HAP-1 (cell line): ENCODE measurements around the gene EP300.

Experiments used
- DNase-seq, 2 experiments: peaks; one replicate each; pipeline ENCODE4 v3.0.0-alpha.2; 2016 to 2020; ENCODE audit warnings: low spot score in 2 of 2
- H3K27me3 ChIP-seq: fragments of 250-450 bp; sonication (Bioruptor Pico); 2 replicates; pipeline ENCODE4 v1.5.1; 2020; ENCODE audit warnings: low read depth, mild to moderate bottlenecking, moderate library complexity
- H3K36me3 ChIP-seq: fragments of 250-450 bp; sonication (Bioruptor Pico); replicated peaks from 2 replicates; pipeline ENCODE4 v1.5.1; 2020; ENCODE audit warnings: mild to moderate bottlenecking
- H3K4me1 ChIP-seq: fragments of 250-450 bp; sonication (Bioruptor Pico); 2 replicates; pipeline ENCODE4 v1.5.1; 2020; ENCODE audit warnings: mild to moderate bottlenecking
- H3K4me3 ChIP-seq: fragments of 250-450 bp; sonication (Bioruptor Pico); 2 replicates; pipeline ENCODE4 v1.5.1; 2020; ENCODE audit warnings: mild to moderate bottlenecking, moderate library complexity
- H3K9me3 ChIP-seq: fragments of 250-450 bp; sonication (Bioruptor Pico); 2 replicates; pipeline ENCODE4 v1.5.1; 2020; ENCODE audit warnings: mild to moderate bottlenecking, moderate library complexity
- in situ Hi-C: fragments of 300-500 bp; cut with MboI; formaldehyde crosslinking; loops from 3 replicates; pipeline ENCODE4 v1.14.3; 2020; ENCODE audit warnings: low sequenced_read_pairs, inconsistent platforms, mixed read lengths

Gene EP300

GRCh38 chr22:41184679-41185078, 92.3 kb downstream of the EP300 start:
- peaks cover 8% of the 10 kb centered on the region for H3K4me1 ChIP-seq
- no peak overlapping the region for H3K4me3 ChIP-seq
- no peaks in the 10 kb centered on the region for H3K9me3 ChIP-seq
- peaks cover 9% of the 10 kb centered on the region for H3K36me3 ChIP-seq
- in situ Hi-C loops: no loop called here
- peak; percentile 46 to 54 for DNase-seq
- no peaks in the 10 kb centered on the region for H3K27me3 ChIP-seq

- in situ Hi-C loops: no loop called here
- Histone ChIP-seq H3K9me3 (no peaks in the 10 kb centered on the region), H3K27me3 (no peaks in the 10 kb centered on the region), H3K4me3 (no peak overlapping the region), H3K4me1 (no peaks in the 10 kb centered on the region), H3K36me3 (no peaks in the 10 kb centered on the region)
- no peak for DNase-seq
These were observed 99.1 kb downstream of the EP300 start for GRCh38 chr22:41191467-41191866.

- no peaks in the 10 kb centered on the region for H3K27me3 ChIP-seq
- H3K4me1 ChIP-seq: peaks cover 3% of the 10 kb centered on the region
- no peak for DNase-seq
- H3K4me3 ChIP-seq: no peak overlapping the region
- H3K36me3 ChIP-seq: no peaks in the 10 kb centered on the region
- H3K9me3 ChIP-seq: no peaks in the 10 kb centered on the region
- in situ Hi-C loops: no loop called here
These were observed 101.4 kb downstream of the EP300 start for GRCh38 chr22:41193829-41194228.

GRCh38 chr22:41197038-41197972, 104.9 kb downstream of the EP300 start:
- no peaks in the 10 kb centered on the region for H3K36me3 ChIP-seq
- peak; percentile 63 to 91 for DNase-seq
- H3K9me3 ChIP-seq: no peaks in the 10 kb centered on the region
- in situ Hi-C loops: no loop called here
- H3K4me3 ChIP-seq: peak overlapping the region; percentile 77
- no peaks in the 10 kb centered on the region; the same call in 1 of the 2 replicates for H3K27me3 ChIP-seq
- peaks cover 3% of the 10 kb centered on the region for H3K4me1 ChIP-seq

GRCh38 chr22:41198027-41198580, 105.7 kb downstream of the EP300 start:
- Histone ChIP-seq H3K4me1 (peaks cover 3% of the 10 kb centered on the region), H3K27me3 (no peaks in the 10 kb centered on the region; the same call in 1 of the 2 replicates), H3K4me3 (peak overlapping the region; percentile 77), H3K36me3 (no peaks in the 10 kb centered on the region), H3K9me3 (no peaks in the 10 kb centered on the region)
- peak; percentile 30 to 71 for DNase-seq
- in situ Hi-C loops: no loop called here

GRCh38 chr22:41201141-41201540, 108.7 kb downstream of the EP300 start:
- H3K27me3 ChIP-seq: peaks cover 3% of the 10 kb centered on the region; the same call in 1 of the 2 replicates
- in situ Hi-C loops: no loop called here
- DNase-seq: no peak

GRCh38 chr22:41203118-41203517, 110.7 kb downstream of the EP300 start:
- in situ Hi-C loops: no loop called here
- 0 out of 2 replicates have a peak, but pooled peaks cover 2% of the 10 kb centered on the region for H3K36me3 ChIP-seq
- H3K9me3 ChIP-seq: no peaks in the 10 kb centered on the region
- peaks cover 6% of the 10 kb centered on the region for H3K4me1 ChIP-seq
- H3K4me3 ChIP-seq: no peak overlapping the region
- H3K27me3 ChIP-seq: peaks cover 3% of the 10 kb centered on the region; the same call in 1 of the 2 replicates
- DNase-seq: no peak

More at GRCh38 chr22:41201141-41201540, 108.7 kb downstream of the EP300 start:
- Histone ChIP-seq H3K4me3 (no peak overlapping the region), H3K36me3 (0 out of 2 replicates have a peak, but pooled peaks cover 2% of the 10 kb centered on the region), H3K9me3 (no peaks in the 10 kb centered on the region), H3K4me1 (peaks cover 5% of the 10 kb centered on the region)

GRCh38 chr22:41204066-41204465, 111.7 kb downstream of the EP300 start:
- DNase-seq: no peak
- Histone ChIP-seq H3K36me3 (0 out of 2 replicates have a peak, but pooled peaks cover 2% of the 10 kb centered on the region), H3K4me3 (no peak overlapping the region), H3K9me3 (no peaks in the 10 kb centered on the region), H3K27me3 (peaks cover 3% of the 10 kb centered on the region; the same call in 1 of the 2 replicates), H3K4me1 (peaks cover 3% of the 10 kb centered on the region; the same call in 1 of the 2 replicates)
- in situ Hi-C loops: no loop called here

GRCh38 chr22:41204992-41205900, 112.9 kb downstream of the EP300 start, which contains the start of gene L3MBTL2:
TSS of gene L3MBTL2 (plus strand) at chr22:41205312. CDS start at chr22:41205363, 51 bp downstream.
- Histone ChIP-seq H3K4me1 (peaks cover 3% of the 10 kb centered on the region; the same call in 1 of the 2 replicates), H3K36me3 (peaks cover 8% of the 10 kb centered on the region; the same call in 1 of the 2 replicates), H3K9me3 (no peaks in the 10 kb centered on the region), H3K27me3 (peaks cover 3% of the 10 kb centered on the region; the same call in 1 of the 2 replicates), H3K4me3 (peak within 1 kb of the TSS; percentile 79)
- in situ Hi-C loops: no loop called here
- peak; percentile 98 to 100 for DNase-seq

- Histone ChIP-seq H3K4me3 (no peak overlapping the region), H3K27me3 (0 out of 2 replicates have a peak, but pooled peaks cover 3% of the 10 kb centered on the region), H3K36me3 (peaks cover 15% of the 10 kb centered on the region), H3K4me1 (peaks cover 3% of the 10 kb centered on the region; the same call in 1 of the 2 replicates), H3K9me3 (no peaks in the 10 kb centered on the region)
- no peak for DNase-seq
- in situ Hi-C loops: no loop called here
These were observed 114.3 kb downstream of the EP300 start for GRCh38 chr22:41206719-41207118.

- no peak for DNase-seq
- peaks cover 47% of the 10 kb centered on the region for H3K36me3 ChIP-seq
- in situ Hi-C loops: no loop called here
These were observed 123.0 kb downstream of the EP300 start for GRCh38 chr22:41215409-41215808.

GRCh38 chr22:41215926-41216325, 123.5 kb downstream of the EP300 start:
- Histone ChIP-seq H3K36me3 (peaks cover 46% of the 10 kb centered on the region), H3K4me3 (no peak overlapping the region), H3K27me3 (no peaks in the 10 kb centered on the region), H3K9me3 (no peaks in the 10 kb centered on the region), H3K4me1 (no peaks in the 10 kb centered on the region)
- no peak for DNase-seq
- in situ Hi-C loops: no loop called here

More at GRCh38 chr22:41215409-41215808, 123.0 kb downstream of the EP300 start:
- Histone ChIP-seq H3K27me3 (no peaks in the 10 kb centered on the region), H3K4me1 (no peaks in the 10 kb centered on the region), H3K9me3 (no peaks in the 10 kb centered on the region), H3K4me3 (no peak overlapping the region)

- Histone ChIP-seq H3K4me3 (no peak overlapping the region), H3K27me3 (no peaks in the 10 kb centered on the region), H3K9me3 (no peaks in the 10 kb centered on the region), H3K4me1 (no peaks in the 10 kb centered on the region), H3K36me3 (peaks cover 55% of the 10 kb centered on the region)
- in situ Hi-C loops: no loop called here
- DNase-seq: no peak
These were observed 124.6 kb downstream of the EP300 start for GRCh38 chr22:41216984-41217383.
